NT2/D1 (cell line): ENCODE results near the gene AVPR2.

ENCODE experiments used
- SUZ12 ChIP-seq: IDR thresholded peaks from 2 replicates; pipeline ENCODE4 v1.6.1; 2011; ENCODE audit not compliant: insufficient read length, insufficient read depth; ENCODE audit errors: extremely low read depth
- YY1 ChIP-seq: IDR thresholded peaks from 2 replicates; pipeline ENCODE4 v1.6.1; 2011; ENCODE audit not compliant: insufficient read length, insufficient read depth

- TF ChIP-seq YY1 (no peak), SUZ12 (no peak)
These were observed 13.4 kb downstream of the AVPR2 start for GRCh38 chrX:153917869-153918268.
